Sigmoid colon (tissue), 3 donors: Measurements from ENCODE around the gene BICC1.

Experiments used
- CTCF ChIP-seq, 4 experiments: fragments of 450-650 bp in 3 of 4; fragments of 200-600 bp in 1 of 4; IDR thresholded peaks; one replicate each; pipeline ENCODE4 v1.5.1; 2016 to 2019; ENCODE audit warnings: antibody characterized with exemption in 4 of 4, mild to moderate bottlenecking in 3 of 4, moderate library complexity in 2 of 4
- POLR2A ChIP-seq, 2 donors: fragments of 450-650 bp; IDR thresholded peaks; one replicate each; pipeline ENCODE4 v1.6.1; 2016; ENCODE audit warnings: antibody characterized with exemption in 2 of 2, mild to moderate bottlenecking in 2 of 2, moderate library complexity in 2 of 2

- no peak for TF ChIP-seq CTCF (IDR thresholded peaks at IDR 0.05)
- TF ChIP-seq POLR2A (IDR thresholded peaks at IDR 0.05): no peak
Measured at GRCh38 chr10:58475322-58476277, 37.1 kb upstream of the BICC1 start.
